PC-9 (cell line): ENCODE data around the gene VCAM1. TPM values are rescaled to one million over a fixed set of nuclear protein-coding genes. Genes with fewer than 3 reads are reported as not detected.

ENCODE experiments used
- BruUV-seq: library from RNA; stranded (reverse); fragments of 400-500 nt; replicated peaks from 2 replicates; lab custom pipeline; 2021; lab: Mats Ljungman, UMichigan
- CTCF ChIA-PET: fragments of 300-600 bp; sonication (Branson Sonifier 250); formaldehyde crosslinking; loops from one replicate; lab custom pipeline; 2022; ENCODE audit warnings: antibody characterized with exemption; lab: Charles Lee
- POLR2A ChIA-PET: fragments of 300-600 bp; sonication (Branson Sonifier 250); formaldehyde crosslinking; loops from one replicate; lab custom pipeline; 2022; ENCODE audit warnings: antibody characterized with exemption; ENCODE audit not compliant: unreplicated experiment; lab: Charles Lee
- DNase-seq, 2 experiments: peaks; one replicate each; pipeline versions ENCODE4 v3.0.0 to v3.0.0-alpha.2; 2015 to 2022; ENCODE audit warnings: mixed read lengths in 1 of 2
- H2AFZ ChIP-seq: fragments of 200-600 bp; sonication (generic); 2 replicates; pipeline ENCODE4 v1.8.1; 2017; ENCODE audit warnings: antibody characterized with exemption
- H3F3A ChIP-seq: fragments of 200-600 bp; sonication (generic); 2 replicates; pipeline ENCODE4 v1.8.1; 2017; ENCODE audit warnings: antibody characterized with exemption, mild to moderate bottlenecking, low read depth; ENCODE audit not compliant: insufficient read depth
- H3K27ac ChIP-seq: fragments of 200-600 bp; sonication (generic); 2 replicates; pipeline ENCODE4 v1.6.1; 2016; ENCODE audit warnings: mixed run types
- H3K27me3 ChIP-seq: fragments of 200-600 bp; sonication (generic); 2 replicates; pipeline ENCODE4 v1.6.1; 2016; ENCODE audit warnings: low read depth, mixed run types; ENCODE audit not compliant: insufficient read depth
- H3K36me3 ChIP-seq: fragments of 200-600 bp; sonication (generic); 2 replicates; pipeline ENCODE4 v1.6.1; 2016; ENCODE audit warnings: low read depth, mixed run types
- H3K4me1 ChIP-seq: fragments of 200-600 bp; sonication (generic); replicated peaks from 2 replicates; pipeline ENCODE4 v1.6.1; 2016; ENCODE audit warnings: mixed run types; ENCODE audit not compliant: insufficient read depth
- H3K4me2 ChIP-seq: fragments of 200-600 bp; sonication (generic); 2 replicates; pipeline ENCODE4 v1.6.1; 2017; ENCODE audit warnings: mixed run types
- H3K4me3 ChIP-seq: fragments of 200-600 bp; sonication (generic); 2 replicates; pipeline ENCODE4 v1.6.1; 2016; ENCODE audit warnings: mixed run types
- H3K79me2 ChIP-seq: fragments of 200-600 bp; sonication (generic); 2 replicates; pipeline ENCODE4 v1.6.1; 2017; ENCODE audit warnings: low read depth, mixed run types
- H3K9me2 ChIP-seq: fragments of 200-600 bp; sonication (generic); 2 replicates; pipeline ENCODE4 v1.8.1; 2017; ENCODE audit warnings: mild to moderate bottlenecking; ENCODE audit not compliant: insufficient read depth
- H3K9me3 ChIP-seq: fragments of 200-600 bp; sonication (generic); 2 replicates; pipeline ENCODE4 v1.8.1; 2016; ENCODE audit warnings: low read depth; ENCODE audit not compliant: insufficient read depth
- H4K20me1 ChIP-seq: fragments of 200-600 bp; sonication (generic); 2 replicates; pipeline ENCODE4 v1.8.1; 2017; ENCODE audit not compliant: insufficient read depth
- CTCF ChIP-seq: fragments of 200-600 bp; sonication (generic); conservative IDR thresholded peaks from 2 replicates; pipeline ENCODE4 v1.6.1; 2017; ENCODE audit warnings: mixed run types, antibody characterized with exemption, mild to moderate bottlenecking, moderate library complexity
- EZH2 ChIP-seq: fragments of 200-600 bp; sonication (generic); IDR thresholded peaks from 2 replicates; pipeline ENCODE4 v1.8.0; 2017; ENCODE audit warnings: antibody characterized with exemption, low read depth
- intact Hi-C: fragments of 100-400 bp; cut with micrococcal nuclease; formaldehyde crosslinking; loops from one replicate; pipeline ENCODE4 v1.10.0; 2022; ENCODE audit not compliant: unreplicated experiment
- total RNA-seq: library from RNA; stranded (reverse); gene quantifications from 2 replicates; pipeline ENCODE4 v1.2.3, GENCODE V29; 2021

Gene VCAM1
- total RNA-seq, 1 experiment from 2014 or later: not detected

DNA sequence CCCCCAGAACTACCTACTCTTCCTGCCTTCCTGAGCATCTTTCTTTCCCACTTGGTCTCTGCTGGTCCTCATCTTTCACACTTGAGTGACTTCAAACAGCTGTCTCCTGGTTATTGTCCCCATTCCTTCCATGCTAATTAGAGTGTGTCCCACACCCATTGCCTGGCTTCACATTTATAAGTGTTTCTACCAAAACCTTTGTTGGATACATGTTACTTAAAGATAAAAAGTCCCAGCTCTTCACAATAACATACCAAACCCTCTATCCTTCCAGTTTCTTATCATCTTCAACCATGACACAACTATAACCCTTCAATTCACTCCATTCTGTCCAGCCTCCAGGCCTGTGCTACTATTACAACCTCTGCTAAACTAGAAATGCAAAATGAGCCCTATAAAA lies 41.0 kb downstream of the VCAM1 start:
- no peak overlapping the region for H3K4me3 ChIP-seq
- peaks cover 4% of the 10 kb centered on the region; the same call in 1 of the 2 replicates for H3K9me3 ChIP-seq
- no peaks in the 10 kb centered on the region for H3K9me2 ChIP-seq
- H2AFZ ChIP-seq: no peak overlapping the region
- peaks cover 3% of the 10 kb centered on the region; the same call in 1 of the 2 replicates for H3F3A ChIP-seq
- intact Hi-C loops: no loop called here
- no peaks in the 10 kb centered on the region for H3K36me3 ChIP-seq
- H4K20me1 ChIP-seq: no peaks in the 10 kb centered on the region
- TF ChIP-seq EZH2: no peak
- TF ChIP-seq CTCF: no peak
- H3K27ac ChIP-seq: no peak overlapping the region
- DNase-seq: no peak
- no peaks in the 10 kb centered on the region for H3K4me1 ChIP-seq
- no peaks in the 10 kb centered on the region for H3K27me3 ChIP-seq
- no TSS peak for BruUV-seq
- ChIA-PET CTCF (no interaction called here), POLR2A (no interaction called here)
- H3K79me2 ChIP-seq: no peaks in the 10 kb centered on the region
- no peak overlapping the region for H3K4me2 ChIP-seq

DNA sequence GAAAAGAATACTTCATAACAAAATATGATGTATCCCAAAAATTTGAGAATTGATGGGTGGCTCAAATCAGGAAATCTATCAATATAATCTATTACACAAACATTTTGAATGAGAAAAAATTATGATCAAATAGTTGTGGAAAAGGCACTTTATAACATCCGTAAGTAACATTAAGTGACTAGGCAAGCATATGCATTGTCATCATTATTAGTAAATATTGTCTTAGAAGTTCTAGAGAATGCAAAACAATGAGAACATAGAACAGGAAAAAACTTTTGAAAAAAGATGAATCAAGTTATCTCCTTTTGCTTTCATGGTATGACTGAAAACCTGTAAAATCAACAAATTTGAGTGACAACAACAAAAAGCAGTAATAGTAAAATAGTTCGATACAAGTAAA lies 42.9 kb downstream of the VCAM1 start:
- no TSS peak for BruUV-seq
- ChIA-PET POLR2A (no interaction called here), CTCF (no interaction called here)
- Histone ChIP-seq H4K20me1 (no peaks in the 10 kb centered on the region), H3K4me3 (no peak overlapping the region), H3K79me2 (no peaks in the 10 kb centered on the region), H3K9me3 (peaks cover 4% of the 10 kb centered on the region; the same call in 1 of the 2 replicates), H3K36me3 (no peaks in the 10 kb centered on the region), H3K4me1 (no peaks in the 10 kb centered on the region), H3K4me2 (no peak overlapping the region), H2AFZ (no peak overlapping the region), H3K9me2 (no peaks in the 10 kb centered on the region), H3K27ac (no peak overlapping the region), H3F3A (peaks cover 3% of the 10 kb centered on the region; the same call in 1 of the 2 replicates), H3K27me3 (no peaks in the 10 kb centered on the region)
- no peak for TF ChIP-seq CTCF
- intact Hi-C loops: no loop called here
- no peak for DNase-seq

DNA sequence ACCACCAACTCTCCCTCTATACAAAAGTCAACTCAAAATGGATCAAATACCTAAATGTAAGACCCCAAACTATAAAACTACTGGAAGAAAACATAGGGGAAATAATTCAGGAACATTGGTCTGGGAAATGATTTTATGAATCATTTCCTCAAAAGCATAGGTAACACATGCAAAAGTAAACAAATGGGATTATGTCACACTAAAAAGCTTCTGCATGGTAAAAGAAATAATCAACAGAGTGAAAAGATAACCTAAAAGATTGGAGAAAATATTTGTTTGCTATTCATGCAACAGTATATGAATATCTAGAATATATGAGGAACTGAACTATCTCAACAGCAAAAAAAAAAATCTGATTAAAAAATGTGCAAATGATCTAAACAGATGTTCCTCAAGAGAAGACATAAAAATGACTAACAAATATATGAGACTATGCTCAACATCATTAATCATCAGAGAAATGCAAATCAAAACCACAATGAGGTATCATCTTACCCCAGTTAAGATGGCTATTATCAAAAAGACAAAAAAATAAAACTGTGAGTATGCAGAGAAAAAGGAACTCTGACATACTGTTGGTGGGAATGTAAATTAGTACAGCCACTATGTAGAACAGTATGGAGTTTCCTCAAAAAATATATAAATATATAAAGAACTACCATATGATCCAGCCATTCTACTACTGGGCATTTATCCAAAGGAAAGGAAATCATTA lies 47.8 kb downstream of the VCAM1 start:
- no peaks in the 10 kb centered on the region for H3K79me2 ChIP-seq
- intact Hi-C loops: no loop called here
- H3K9me2 ChIP-seq: no peaks in the 10 kb centered on the region
- POLR2A ChIA-PET: no interaction called here
- no peak for DNase-seq
- no peaks in the 10 kb centered on the region for H4K20me1 ChIP-seq
- H3K27me3 ChIP-seq: no peaks in the 10 kb centered on the region
- H3K27ac ChIP-seq: no peak overlapping the region
- H3K4me2 ChIP-seq: no peak overlapping the region
- H2AFZ ChIP-seq: no peak overlapping the region
- peaks cover 4% of the 10 kb centered on the region; the same call in 1 of the 2 replicates for H3K9me3 ChIP-seq
- CTCF ChIA-PET: no interaction called here
- H3K4me1 ChIP-seq: no peaks in the 10 kb centered on the region
- H3K36me3 ChIP-seq: no peaks in the 10 kb centered on the region
- H3K4me3 ChIP-seq: no peak overlapping the region
- BruUV-seq: no TSS peak
- TF ChIP-seq CTCF (no peak), EZH2 (no peak)
- peaks cover 1% of the 10 kb centered on the region; the same call in 1 of the 2 replicates for H3F3A ChIP-seq
